H54 (cell line): ENCODE results near the gene CHRNA1.
A peak's percentile ranks its signal among the peaks of the same experiment; 100 is the strongest.

Experiments used
- DNase-seq: peaks from one replicate; pipeline ENCODE4 v3.0.0; 2011; ENCODE audit warnings: low spot score, mixed read lengths; ENCODE audit not compliant: insufficient read length
- FAIRE-seq: peaks from 3 replicates; lab custom pipeline; 2011; peaks lifted over from hg19 to GRCh38; lab: Jason Lieb, UNC
- POLR2A ChIP-seq: IDR thresholded peaks from 2 replicates; pipeline ENCODE4 v1.6.1; 2011; ENCODE audit warnings: low read depth, mild to moderate bottlenecking, low read length

The CHRNA1 gene

GRCh38 chr2:174762464-174762863 is 1.8 kb downstream of the CHRNA1 start:
- no peak for TF ChIP-seq POLR2A
- no peak for DNase-seq
- no peak for FAIRE-seq

DNA sequence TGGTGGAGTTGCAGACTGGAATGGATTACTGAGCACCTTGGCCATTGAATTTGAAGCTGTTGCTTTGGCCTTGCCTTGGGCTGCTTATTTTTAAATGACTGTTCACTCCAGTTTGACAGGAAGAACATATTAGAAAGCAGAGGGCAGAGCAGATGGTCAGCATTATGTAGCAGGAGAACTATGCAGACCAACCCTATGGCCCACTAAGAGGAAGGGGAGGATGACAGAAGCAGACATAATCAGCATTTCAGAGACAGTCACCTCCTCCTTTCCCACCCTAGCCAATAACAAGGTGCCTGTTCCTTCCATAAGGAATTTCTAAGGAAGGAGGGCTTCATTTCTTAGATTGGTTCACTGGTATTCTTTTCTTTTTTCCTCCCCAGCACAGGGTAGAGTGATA is 2.4 kb downstream of the CHRNA1 start:
- FAIRE-seq (no peak), DNase-seq (no peak)
- TF ChIP-seq POLR2A: no peak

DNA sequence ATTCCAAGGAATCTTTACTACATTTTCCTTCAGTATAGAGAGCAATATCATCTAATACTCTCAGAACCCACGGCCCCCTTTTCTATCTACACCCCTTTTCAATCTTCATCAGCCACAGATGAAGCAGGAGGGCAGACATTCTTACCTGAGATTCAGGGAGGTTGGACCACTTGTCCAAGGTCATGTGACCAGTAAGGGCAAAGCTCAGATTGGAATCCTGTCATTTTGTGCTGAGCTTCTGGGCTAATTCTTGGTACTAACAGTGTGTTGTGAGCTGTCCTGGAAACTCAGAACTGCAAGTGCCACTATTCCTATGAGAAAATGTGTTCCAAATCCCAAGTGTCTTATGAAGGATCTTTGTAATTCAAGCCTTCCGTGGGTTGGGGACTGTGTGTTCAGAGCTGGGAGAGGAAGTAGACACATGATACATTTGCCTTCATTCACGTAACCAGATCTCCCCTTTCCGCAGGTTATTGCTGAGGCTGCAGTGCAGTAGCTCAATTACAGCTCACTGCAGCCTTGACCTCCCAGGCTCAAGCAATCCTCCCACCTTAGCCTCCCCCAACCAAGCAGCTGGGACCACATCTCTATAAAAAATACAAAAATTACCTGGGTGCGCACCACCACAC is 3.3 kb downstream of the CHRNA1 start:
- DNase-seq (no peak), FAIRE-seq (no peak)
- TF ChIP-seq POLR2A: no peak

GRCh38 chr2:174759381-174760065 is 4.7 kb downstream of the CHRNA1 start:
- TF ChIP-seq POLR2A: no peak

GRCh38 chr2:174756743-174757142 is 7.5 kb downstream of the CHRNA1 start:
- TF ChIP-seq POLR2A: no peak
- FAIRE-seq (no peak), DNase-seq (no peak)

More at GRCh38 chr2:174759381-174760065, 4.7 kb downstream of the CHRNA1 start:
- DNase-seq: no peak
- FAIRE-seq: no peak

- no peak for TF ChIP-seq POLR2A
- no peak for DNase-seq
- FAIRE-seq: no peak
These were observed 11.1 kb downstream of the CHRNA1 start for GRCh38 chr2:174753038-174753633.

- DNase-seq: no peak
- no peak for FAIRE-seq
- TF ChIP-seq POLR2A: no peak
These were observed 11.8 kb downstream of the CHRNA1 start for GRCh38 chr2:174752403-174753037.

DNA sequence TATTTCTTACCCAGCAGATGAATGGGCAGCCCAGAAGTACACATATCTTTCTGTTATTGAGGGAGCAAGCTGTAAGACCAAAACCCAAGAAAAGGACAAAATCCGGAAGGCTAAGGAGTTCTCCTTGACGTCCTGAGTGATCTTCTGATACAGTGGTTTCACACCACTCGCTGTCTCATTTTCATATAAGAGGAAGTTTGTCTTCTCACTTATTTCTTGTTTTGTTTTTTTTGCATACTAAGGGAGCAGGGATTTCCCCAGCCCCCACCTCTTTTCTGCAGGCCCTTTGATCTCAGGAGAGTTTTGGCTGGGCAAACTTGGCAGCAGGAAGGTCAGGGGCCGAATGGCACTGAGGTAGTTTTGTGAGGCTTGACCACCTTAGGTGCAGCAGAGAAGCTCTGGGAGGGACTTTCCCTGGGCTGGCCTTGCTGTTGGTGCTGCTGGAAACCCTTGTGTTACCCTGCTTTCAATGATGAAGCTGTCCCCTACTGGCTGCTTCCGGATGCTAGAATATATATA is 13.3 kb downstream of the CHRNA1 start:
- FAIRE-seq (no peak), DNase-seq (no peak)
- TF ChIP-seq POLR2A: no peak

DNA sequence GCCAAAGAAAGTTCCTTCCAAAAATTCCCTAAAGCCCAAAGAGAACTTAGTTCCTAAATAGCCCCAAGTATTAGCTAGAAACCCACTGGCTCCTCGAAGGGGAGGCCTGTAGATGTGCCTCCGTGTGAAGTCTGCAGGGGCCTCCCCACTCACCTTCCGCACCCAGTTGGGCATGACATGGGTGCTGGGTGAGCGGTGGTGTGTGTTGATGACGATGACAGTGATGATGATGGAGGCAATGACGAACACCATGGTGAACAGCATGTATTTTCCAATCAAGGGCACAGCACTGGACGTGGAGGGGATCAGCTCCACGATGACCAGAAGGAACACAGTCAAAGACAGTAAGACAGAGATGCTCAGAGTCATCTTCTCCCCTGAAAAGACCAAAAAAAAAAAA is 14.5 kb downstream of the CHRNA1 start:
- no peak for TF ChIP-seq POLR2A
- no peak for FAIRE-seq
- no peak for DNase-seq

- peak; percentile 81 for FAIRE-seq
- DNase-seq: peak; percentile 57
- no peak for TF ChIP-seq POLR2A
These were observed 15.3 kb downstream of the CHRNA1 start for GRCh38 chr2:174748948-174749347.

DNA sequence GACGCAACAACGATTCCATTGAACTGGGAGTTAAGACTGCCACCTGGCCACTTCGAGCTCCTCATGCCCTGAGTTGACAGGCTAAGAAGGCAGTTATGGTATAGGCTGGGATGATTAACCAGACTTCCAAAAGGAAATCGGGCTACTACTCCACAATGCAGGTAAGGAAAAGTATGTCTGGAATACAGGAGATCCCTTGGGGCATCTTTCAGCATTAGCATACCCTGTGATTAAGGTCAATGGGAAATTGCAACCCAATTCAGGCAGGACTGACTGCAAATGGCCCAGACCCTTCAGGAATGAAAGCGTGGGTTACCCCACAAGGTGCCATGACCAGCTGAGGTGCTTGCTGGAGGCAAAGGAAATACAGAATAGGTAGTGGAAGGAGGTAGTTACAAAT is 19.1 kb downstream of the CHRNA1 start:
- no peak for FAIRE-seq
- no peak for DNase-seq
- TF ChIP-seq POLR2A: no peak

GRCh38 chr2:174744111-174744510 is 20.2 kb downstream of the CHRNA1 start:
- DNase-seq: no peak
- FAIRE-seq: no peak
- no peak for TF ChIP-seq POLR2A

DNA sequence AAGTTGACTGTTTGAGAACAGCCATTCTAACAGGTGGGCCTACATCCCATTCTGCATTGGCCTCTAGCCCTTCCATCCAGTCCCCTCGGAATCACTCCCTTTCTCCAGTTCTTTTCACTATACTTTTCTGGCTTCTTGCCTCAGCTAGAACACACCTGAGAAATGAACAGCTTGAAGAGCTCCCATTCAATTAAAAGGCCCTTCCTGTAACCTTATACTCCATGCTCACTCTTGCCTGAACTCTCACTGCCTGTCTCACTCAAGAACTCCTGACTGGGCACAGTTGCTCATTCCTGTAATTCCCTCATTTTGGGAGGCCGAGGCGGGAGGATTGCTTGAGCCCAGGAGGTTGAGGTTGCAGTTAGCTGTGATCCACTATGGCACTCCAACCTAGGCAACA is 23.6 kb downstream of the CHRNA1 start:
- TF ChIP-seq POLR2A: no peak
- no peak for FAIRE-seq
- DNase-seq: no peak

DNA sequence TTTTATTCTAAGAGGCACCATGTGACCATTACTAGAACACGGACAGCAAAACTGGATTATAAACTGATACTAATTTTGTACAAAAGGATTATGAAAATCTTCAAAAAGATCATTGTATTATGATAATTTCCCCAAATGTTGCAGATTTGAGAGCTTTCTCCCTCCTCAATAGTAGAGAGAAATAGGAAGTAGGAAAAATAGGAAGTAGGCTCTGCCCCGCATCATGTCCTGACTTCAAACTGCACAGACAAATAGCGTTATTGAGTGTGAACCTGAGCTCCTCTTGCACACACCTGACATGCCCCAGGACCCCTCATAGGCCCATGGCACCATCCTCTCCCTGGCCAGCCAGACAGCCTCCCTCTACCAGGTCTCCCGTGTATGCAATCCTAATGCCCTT is 25.4 kb downstream of the CHRNA1 start:
- DNase-seq (no peak), FAIRE-seq (no peak)
- no peak for TF ChIP-seq POLR2A
